ENCODE measurements around the gene POLR1E.
A peak's percentile ranks its signal among the peaks of the same experiment; 100 is the strongest.
"Not testable (repeated sequence)": the region's sequence is repeated elsewhere in the genome, so short reads cannot be mapped to it uniquely, and the experiment has no call there.

The POLR1E gene

DNA sequence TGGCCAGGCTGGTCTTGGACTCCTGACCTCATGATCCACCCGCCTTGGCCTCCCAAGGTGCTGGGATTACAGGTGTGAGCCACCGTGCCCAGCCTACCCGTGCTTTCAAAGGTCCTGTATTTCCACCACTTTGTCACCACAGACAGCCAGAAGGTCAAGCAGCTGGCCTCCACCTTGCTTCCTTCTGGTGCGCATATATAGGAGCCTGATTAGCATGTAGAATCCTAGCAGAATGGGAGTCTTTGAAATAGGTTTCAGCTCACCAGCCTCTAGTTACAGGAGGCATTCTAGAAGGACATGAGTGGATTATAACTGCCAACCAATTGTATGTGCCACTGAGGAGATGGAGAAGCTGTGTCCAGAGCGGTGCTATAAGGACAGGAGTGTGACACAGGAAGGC lies 18.9 kb downstream of the POLR1E start:
- DNase-seq = no peak

DNA sequence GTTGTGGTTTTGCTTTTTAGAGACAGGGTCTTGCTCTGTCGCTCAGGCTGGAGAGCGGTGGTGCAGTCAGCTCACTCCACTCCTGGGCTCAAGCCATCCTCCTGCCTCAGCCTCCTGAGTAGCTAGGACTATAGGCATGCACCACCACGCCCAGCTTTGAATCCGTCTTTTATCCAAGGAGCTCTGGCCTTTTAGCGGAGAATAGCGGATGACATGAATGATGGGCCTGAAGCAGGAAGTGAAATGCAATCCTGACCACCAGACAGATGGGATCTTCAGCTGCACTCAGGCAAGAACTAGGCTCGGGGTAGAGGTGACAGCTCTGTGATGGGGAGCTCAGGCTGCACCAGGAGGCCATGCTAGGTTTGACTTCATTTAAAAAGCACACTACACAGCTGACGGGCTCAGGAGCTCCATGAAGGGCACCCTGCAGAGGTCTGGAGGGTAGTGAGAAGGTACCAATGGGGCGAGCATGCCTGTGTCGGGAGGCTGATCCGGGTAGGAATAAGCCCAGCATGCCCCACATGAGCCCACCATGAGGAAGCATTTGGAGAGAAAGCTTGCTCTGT lies 21.9 kb downstream of the POLR1E start:
- no peak for DNase-seq

DNA sequence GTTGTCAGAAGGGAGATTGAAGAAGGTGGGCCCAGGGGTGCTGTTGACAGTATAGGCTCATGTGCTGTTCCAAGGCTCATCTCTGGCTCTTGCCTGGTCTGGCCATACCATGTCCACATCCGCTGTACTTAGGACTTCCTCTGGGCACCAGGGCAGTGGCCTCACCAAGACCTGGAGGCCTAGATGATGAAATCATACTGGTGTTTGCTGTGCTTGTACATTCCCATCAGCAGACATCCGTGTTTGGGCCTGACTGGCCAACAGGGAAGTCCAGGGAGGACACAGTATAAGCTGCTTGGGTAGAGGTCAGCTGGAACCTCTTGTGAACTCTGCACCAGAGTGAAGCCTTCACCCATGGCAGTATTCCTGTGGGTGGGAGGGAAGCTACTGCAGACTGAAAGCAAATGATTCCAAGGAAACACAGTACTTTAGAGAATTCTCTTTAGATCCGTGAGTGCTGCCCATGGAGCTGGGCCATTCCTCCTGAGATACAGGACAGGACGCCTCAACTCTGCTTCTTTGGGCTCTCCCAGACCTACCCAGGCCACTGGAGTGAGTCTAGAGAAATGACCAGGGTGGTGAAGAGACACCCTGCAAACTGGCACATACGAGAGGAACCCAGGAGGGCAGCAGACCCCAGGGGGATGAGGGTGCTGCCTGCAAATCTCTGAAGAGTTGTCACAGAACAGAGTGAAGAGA lies 22.5 kb downstream of the POLR1E start:
- DNase-seq = no peak

DNA sequence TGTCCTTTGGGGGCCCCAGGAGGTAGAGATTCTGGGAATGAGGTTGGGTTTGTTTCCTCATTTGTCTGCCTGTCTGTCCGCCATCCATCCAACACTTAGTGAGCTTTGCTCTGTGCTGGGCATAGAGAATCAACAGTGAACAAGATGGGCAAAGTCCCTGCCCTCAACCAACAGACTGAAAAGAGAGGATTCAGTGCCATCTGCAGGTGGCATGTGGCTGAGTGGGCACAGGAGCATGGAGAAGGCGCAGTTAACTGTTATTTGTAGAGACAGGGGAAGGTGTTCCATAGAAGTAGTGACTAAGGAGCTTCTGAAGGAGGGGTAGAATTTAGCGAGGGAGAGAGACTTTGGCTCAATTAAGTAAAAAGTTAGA lies 23.1 kb downstream of the POLR1E start:
- no peak for DNase-seq

DNA sequence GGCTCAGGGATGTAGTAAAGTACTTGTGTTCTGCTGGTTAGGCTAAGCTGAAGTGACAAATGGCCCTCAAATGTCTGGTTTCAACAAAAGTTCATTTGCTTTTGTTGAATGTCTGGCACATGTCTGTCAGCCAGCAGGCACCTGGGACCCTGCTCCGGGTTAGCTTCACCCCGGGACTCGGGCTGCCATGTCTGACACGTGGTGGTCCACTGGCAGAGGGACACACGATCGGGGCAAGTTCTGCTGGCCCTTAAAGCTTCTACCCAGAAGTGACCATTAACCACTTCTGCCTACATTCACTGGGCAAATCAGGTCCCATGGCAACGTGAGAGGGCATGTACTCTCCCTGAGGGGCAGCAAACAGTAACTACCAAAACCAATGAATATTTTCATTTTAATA lies 23.8 kb downstream of the POLR1E start:
- no peak for DNase-seq

DNA sequence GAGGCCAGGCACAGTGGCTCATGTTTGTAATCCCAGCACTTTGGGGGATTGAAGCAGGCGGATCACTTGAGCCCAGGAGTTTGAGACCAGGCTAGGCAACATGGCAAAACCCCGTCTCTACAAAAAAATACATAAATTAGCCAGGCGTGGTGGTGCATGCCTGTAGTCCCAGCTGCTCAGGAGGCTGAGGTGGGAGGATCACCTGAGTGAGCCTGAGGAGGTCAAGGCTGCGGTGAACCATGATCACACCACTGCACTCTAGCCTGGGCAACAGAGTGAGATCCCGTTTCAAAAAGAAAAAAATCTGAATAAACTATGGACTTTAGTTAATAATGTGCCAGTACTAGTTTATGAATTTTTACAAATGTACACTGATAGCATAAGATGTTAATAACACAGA lies 24.3 kb downstream of the POLR1E start:
- DNase-seq = not testable (repeated sequence)

DNA sequence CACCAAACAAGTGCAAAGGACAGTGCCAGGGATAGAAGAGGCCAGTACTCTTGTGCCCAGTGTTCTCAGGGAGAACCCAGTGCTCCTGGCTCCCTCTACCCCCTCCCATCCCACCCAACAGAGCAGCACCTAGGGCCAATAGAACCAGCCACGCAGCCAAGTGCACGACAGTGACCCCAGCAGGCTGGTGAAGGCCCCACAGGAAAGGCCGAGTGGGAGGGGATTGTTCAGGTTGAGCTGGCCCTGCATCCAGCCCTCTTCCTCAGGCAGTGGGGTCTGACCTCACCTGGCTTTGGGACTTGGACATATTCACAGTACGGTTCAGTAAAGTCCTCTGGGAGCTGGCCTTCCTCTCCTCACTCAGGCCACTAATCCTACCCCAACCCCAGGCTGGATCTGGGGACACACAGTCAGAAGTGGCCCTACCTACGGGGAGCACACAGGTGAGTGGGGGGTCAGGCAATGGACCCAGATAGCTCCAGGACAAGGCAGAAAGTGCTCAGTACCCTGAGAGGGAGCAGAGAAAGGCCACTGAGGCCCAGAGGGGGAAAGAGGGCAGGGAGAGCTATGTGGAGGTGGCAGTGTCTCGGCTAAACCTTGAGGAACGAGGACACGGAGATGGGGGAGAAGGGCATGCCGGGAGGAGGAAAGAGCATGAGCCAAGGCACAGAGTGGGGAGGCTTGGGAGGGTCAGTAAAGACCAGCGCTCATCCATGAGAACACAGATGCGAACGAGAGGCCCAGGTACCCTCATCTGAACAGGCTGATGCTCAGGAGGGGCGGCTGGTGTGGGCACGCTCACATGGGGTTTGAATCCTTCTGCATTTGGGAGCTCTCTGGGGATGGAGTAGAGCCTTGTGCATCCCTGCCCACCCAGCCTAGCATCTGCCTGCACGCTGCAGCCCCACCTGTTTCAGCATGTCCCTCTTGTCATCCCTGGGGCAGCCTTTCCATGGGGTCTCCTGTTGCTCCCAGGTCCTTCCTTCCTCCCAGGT lies 25.6 kb downstream of the POLR1E start:
- DNase-seq = no peak

DNA sequence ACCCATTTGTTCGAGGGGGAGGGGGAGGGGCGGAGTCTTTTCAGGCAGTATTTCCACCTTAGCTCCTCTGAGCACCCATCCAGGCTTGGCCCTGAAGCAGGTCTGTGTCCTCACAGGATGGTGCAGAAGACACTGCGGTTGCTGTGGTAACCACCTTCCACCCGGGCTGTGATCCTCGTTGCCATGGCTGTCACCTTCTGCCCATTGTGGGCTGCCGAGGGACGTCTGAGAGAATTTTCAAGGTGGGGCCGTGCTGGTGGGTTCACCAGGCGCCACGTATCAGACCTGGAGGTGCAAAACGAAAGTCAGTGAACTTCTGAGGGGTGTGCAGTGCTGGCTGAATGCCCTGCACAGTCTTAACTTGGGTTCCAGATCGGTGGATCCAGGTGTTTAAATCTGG lies 26.7 kb downstream of the POLR1E start:
- DNase-seq = no peak

DNA sequence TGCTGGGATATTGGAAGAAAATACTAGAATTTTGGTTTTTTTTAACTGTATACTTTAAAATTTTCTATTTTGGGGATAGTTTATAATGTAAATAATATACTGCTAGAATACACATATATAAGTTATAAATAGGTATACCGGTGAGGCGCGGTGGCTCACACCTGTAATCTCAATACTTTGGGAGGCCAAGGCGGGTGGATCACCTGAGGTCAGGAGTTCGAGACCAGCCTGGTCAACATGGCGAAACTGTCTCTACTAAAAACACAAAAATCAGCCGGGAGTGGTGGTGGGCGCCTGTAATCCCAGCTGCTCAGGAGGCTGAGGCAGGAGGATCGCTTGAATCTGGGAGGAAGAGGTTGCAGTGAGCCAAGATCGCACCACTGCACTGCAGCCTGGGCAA lies 28.7 kb downstream of the POLR1E start:
- not testable (repeated sequence) for DNase-seq

DNA sequence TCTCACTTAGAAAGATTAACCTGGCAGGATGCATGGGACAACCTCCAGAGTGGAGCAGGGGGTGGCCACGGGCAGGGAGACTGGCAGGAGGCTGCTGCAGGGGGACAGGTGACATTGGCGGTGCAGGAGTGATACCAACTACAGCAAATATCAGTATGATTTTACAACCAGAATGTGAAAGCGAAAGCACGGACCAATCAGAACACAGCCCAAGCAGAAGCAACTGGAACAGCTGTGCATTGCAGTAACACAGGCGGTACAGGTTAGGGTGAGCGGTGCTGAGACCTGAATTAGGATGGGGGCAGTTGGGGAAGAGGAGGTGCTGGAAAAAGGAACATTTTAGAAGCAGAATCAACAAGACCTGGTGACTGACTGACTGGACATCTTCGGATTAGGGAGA lies 29.3 kb downstream of the POLR1E start:
- DNase-seq = no peak

DNA sequence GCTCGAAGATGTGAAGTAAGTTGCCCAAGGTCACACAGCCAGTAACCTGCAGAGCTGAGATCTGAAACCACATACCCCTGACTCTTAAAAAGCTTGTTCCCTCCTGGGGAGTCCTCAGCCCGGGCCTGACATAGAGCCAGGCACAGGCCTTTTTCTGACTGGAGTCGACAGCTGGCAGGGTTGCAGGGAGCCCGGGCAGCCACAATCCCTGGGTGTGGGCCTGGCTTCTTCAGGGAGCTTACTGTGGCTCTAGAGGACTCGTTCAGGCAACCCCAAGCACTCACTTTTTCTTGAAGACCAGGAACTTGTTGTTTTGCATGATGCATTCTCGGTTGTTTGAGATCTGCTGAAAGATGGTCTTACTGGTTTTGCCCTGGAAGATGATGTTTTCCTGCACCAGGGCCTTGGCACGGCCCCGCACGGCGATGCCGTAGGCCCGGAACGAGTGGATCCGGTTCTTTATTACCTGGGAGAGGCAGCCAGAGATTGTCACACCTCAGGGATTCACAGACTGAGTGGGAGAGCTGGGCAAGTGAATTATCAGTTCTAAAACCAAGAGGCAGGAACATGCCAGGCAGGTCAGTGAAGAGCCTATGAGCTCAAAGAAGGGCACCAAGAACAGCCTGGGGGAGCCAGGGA lies 30.0 kb downstream of the POLR1E start:
- DNase-seq = no peak

DNA sequence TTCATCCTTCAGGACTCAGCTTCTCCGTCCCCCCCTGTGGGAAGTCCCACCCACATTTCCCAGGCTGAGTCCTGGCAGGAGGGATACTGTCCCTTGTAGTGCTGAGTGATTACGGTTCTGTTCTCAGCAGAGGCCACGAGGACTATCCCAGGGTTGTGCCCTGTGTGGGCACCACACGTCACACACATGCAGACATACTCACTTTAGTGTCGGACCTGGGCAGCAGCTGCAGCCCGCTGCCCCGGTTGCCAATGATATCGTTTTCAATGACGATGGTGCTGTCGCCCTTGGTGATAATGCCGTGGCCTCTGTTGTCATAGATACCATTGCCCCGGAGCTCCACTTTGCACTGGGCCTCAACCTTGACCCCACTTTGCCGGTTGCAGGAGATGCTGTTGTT lies 32.2 kb downstream of the POLR1E start:
- DNase-seq = no peak

DNA sequence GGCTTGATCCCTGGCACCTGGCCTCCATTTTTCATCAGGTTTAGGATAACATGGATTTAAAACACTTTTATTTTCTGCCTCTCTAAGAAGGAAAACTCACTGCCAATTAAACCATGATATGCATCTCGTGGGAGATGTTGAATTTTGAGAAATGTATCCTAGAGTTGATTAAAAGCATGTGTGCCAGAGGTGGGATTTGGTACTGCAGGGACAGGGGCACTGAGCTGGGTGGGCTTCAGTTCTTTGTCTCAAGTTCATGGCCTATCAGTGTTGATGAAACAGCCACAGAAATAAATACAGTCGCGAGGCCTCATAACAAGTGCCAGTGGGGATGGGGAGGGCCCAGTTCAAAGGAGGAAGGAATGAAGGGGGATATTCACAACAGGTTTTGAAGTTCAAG lies 34.9 kb downstream of the POLR1E start:
- DNase-seq = no peak

DNA sequence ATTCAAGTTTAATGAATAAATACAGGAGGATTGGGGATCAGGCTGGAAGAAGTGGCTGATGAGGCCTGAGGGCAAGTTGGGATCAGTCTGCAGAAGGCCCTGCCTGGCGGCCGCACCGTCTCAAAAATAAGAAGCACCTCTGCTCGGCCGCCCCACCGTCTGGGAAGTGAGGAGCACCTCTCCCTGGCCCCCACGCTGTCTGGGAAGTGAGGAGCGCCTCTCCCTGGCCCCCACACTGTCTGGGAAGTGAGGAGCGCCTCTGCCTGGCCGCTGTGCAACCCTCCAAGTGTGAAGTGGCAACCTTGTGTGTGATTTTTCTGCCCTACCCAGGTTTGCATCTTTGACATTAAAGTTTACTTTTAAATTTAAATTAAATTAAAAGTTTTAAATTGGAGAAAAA lies 35.4 kb downstream of the POLR1E start:
- DNase-seq = no peak

DNA sequence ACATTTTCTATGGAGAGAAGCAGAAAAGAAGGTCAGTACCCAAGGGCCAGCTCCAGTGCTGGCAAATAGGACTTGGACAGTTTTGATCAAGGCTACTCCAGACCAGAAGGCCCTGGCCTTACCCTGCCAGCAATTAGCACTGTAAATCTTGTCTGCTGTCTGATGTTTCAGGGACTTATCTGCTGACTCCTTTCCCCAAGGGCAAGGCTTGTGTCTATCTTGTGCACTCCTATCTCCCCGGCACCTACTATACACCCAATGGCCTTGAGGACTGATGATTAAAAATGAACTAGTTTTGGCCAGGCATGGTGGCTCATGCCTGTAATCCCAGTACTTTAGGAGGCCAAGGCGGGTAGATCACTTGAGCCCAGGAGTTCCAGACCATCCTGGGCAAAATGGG lies 37.2 kb downstream of the POLR1E start:
- DNase-seq = no peak

DNA sequence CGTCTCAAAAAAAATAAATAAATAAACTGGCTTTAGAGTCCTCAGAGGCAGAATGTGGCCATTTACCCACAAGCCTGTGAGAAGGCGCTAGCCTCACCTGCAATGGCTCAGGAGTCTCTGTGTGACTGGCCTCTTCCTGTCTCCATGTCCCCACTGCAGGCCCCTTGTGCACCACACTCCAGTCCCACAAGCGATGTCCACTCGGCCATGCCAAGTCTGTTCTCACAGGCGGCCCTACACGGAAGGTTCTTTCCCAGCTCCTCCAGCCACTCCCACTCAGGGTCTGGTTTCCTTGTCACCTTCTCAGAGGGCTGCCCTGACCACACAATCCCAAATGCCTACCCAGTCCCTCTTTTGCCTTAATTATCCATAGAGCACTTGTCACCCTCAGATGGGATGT lies 38.2 kb downstream of the POLR1E start:
- no peak for DNase-seq

DNA sequence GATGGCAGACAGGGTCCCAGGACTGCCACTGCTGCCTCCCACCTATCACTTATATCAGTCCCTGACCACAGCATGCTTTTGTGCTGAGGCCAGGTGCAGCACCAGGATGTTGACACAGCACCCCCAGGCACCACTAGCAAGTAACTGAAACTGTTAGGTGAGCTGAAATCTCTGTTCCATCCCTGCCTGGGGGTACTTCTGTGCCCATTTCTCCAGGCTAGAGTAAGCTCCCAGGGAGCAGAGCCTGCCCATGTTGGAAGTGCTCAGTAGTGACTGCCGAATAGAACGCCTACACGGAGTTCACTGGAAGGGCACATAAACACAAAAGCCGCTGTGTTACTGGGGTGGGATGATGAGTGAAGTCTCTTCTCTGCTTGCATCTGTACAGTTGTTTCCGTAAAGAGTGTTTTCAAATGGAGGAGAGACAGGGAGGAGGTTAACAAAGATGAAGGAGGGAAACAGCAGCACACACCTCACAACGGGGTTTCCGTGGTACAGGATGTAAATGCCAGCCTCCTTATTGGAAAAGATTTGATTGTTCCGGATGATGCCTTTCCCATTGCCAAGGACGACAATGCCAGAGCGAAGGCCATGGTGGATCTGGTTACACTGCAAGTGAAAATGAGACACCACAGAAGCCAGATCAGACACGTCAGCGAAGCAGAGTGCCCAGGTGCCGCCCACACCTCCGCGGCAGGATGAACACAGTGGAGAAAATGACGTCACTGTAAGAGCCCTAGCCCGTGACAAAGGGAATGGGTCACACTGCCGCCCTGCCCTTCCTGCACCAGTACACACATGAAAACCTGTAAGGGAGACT lies 43.1 kb downstream of the POLR1E start:
- no peak for DNase-seq

DNA sequence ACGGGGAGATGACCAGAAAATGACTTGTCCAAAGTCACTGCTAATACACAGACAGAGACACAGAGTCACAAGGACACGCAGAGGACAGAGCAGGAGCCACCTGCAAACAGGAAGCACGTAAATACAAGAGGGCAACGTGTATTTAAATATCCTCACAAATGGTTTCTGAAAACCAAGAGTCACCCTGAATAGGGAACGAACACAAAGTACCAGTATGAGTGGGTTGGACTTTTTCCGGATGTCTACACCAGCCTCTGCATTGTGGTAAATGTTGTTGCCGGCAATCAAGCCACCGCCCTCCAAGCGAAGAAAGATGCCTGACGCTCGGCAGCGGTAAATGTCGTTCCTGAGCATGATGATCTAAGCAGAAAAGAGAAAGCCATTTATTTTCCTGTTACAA lies 46.0 kb downstream of the POLR1E start:
- peak; percentile 12 for DNase-seq

DNA sequence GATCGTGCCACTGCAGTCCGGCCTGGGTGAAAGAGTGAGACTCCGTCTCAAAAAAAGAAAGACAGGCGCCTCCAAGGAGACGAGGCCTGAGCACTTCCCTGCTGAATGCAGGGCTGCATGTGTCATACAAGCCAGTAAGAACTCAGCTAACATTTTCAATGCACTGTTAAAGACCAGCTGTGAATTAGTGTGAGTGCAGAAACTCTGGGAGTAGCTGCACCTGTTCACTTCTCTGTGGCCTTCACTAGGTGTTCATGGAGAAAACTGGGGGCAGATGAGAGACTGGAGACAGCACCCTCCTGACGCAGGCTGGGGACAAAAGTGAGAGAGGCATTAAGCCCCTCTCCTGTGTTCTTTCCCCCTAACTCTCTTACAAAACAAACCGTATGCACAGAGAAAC lies 48.7 kb downstream of the POLR1E start:
- DNase-seq = no peak

DNA sequence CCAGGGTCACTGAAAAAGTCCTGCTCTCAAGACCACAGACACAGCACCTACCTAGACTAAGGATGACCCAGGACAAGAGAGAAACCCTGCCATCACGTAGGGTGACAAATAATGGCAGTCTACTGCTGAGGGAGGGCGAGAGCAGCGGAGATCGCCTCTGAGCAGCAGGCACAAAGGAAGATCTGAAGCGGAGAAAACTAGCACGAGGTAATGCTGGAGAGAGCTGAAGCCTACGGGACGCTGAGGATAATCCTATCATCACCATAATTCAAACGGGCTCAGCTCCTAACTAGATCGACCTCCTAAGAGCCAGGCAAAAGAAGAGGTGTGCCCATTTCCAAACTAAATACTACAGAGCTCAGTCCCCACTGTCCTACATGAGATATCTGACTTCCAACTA lies 49.2 kb downstream of the POLR1E start:
- DNase-seq = no peak

DNA sequence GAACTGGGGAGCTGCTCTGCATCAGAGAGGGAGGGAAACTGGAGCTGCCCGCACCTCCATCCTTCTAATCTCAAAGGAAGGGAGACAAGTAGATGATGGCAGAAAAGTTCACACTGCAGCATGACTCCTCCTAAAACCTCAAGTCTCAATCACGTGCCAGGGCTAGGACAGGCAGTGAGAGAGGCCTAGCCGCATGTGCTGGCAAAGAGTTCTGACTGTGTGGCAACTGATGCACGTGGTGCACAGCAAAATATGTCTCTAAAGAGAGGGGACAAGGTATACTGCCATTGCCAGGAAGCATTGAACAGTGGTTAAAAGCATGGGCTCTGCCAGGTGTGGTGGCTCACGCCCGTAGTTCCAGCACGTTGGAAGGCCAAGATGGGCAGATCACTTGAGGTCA lies 52.4 kb downstream of the POLR1E start:
- DNase-seq = no peak

DNA sequence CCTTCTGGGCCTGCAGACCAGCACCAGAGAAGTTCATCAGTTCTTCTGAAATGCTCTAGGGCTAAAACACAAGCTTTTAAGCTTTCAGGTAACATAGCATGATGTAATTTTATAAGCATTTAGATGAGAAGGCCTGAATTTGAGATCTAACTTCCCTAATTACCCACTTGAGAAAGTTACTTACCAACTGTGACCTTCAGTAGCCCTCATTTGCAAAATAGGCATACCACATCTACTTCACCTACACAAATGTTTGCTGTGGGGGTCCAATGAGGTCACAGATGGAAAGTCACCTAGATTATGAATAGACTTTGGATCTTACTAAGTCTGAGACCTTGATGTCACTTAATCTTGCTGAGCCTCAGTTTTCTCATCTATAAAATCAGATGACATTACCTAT lies 53.9 kb downstream of the POLR1E start:
- no peak for DNase-seq

DNA sequence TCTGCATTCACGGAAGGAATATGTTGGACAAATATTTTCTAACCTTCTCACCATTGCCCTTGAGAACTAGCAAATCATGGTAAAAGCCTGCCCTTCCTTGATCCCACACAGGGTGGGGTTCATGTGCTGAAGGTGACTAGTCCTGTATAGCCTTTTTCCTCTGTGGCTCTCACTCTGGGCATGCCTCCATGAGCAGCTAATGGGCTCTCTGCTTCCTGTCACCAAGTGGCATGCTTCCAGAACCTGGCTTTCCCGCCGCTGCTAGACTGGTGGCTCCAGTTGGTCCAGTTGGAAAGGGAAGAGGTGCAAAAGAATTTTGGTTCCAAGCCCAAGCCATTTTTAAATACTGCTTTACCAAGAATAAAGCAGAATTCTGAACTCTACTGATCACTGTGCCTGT lies 54.9 kb downstream of the POLR1E start:
- no peak for DNase-seq
